DND-41 (cell line): ENCODE measurements around the gene RAB4B.

ENCODE experiments used
- EZH2 ChIP-seq: IDR thresholded peaks from 3 replicates; pipeline ENCODE4 v1.6.1; 2012; ENCODE audit warnings: borderline replicate concordance, low read depth, mild to moderate bottlenecking, moderate library complexity, low read length, inconsistent platforms; ENCODE audit not compliant: severe bottlenecking
- TF ChIP-seq, protein P1 (sequence below): IDR thresholded peaks from 2 replicates; pipeline ENCODE4 v1.5.1; 2012; ENCODE audit warnings: borderline replicate concordance, low read length, moderate library complexity, mild to moderate bottlenecking; ENCODE audit not compliant: poor library complexity, severe bottlenecking; ENCODE audit errors: extremely low read depth

DNA sequence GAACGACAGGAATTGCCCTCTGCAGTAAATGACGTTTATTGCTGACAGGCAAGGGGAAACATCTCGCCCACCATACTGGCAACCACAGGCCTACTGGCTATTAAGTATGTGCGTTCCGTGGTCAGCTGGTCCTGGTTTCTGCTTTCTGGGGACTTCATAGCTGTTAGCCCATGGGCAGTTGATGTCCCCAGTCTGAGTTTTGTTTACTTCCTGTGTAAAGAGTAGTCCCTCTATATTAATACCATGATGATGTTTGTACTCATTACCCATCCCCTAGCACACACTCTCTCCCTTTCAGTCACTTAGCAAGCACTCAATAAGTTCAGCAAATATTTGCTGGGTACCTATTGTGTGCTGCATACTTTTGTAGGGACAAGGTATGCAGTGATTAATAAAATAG is 9.2 kb upstream of the RAB4B start:
- TF ChIP-seq, protein P1, sequence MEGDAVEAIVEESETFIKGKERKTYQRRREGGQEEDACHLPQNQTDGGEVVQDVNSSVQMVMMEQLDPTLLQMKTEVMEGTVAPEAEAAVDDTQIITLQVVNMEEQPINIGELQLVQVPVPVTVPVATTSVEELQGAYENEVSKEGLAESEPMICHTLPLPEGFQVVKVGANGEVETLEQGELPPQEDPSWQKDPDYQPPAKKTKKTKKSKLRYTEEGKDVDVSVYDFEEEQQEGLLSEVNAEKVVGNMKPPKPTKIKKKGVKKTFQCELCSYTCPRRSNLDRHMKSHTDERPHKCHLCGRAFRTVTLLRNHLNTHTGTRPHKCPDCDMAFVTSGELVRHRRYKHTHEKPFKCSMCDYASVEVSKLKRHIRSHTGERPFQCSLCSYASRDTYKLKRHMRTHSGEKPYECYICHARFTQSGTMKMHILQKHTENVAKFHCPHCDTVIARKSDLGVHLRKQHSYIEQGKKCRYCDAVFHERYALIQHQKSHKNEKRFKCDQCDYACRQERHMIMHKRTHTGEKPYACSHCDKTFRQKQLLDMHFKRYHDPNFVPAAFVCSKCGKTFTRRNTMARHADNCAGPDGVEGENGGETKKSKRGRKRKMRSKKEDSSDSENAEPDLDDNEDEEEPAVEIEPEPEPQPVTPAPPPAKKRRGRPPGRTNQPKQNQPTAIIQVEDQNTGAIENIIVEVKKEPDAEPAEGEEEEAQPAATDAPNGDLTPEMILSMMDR = no peak
- TF ChIP-seq EZH2 = no peak
